Measurements from ENCODE around the gene TMEM51.
"Not testable (repeated sequence)": the region's sequence is repeated elsewhere in the genome, so short reads cannot be mapped to it uniquely, and the experiment has no call there.

Gene TMEM51

DNA sequence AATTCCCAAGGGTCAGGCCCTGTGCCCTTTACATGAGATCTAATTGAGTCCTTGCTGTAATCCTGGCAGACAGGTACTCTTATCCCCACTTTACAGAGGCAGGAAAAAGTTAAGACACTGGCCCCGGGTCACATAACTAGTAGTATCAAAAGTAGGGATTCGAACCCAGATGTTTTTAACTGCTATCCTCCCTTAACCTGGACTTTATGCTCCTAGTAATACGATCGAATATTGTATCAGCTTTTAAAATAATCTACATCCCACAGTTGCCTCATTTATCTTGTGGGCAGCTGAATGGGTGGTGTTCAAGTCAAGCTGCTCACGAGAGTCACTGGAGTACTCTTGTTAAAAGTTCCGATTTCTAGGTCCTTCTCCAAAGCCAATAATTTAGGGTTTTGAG lies 25.5 kb upstream of the TMEM51 start:
- DNase-seq (ENCODE audit: low spot score): no peak

DNA sequence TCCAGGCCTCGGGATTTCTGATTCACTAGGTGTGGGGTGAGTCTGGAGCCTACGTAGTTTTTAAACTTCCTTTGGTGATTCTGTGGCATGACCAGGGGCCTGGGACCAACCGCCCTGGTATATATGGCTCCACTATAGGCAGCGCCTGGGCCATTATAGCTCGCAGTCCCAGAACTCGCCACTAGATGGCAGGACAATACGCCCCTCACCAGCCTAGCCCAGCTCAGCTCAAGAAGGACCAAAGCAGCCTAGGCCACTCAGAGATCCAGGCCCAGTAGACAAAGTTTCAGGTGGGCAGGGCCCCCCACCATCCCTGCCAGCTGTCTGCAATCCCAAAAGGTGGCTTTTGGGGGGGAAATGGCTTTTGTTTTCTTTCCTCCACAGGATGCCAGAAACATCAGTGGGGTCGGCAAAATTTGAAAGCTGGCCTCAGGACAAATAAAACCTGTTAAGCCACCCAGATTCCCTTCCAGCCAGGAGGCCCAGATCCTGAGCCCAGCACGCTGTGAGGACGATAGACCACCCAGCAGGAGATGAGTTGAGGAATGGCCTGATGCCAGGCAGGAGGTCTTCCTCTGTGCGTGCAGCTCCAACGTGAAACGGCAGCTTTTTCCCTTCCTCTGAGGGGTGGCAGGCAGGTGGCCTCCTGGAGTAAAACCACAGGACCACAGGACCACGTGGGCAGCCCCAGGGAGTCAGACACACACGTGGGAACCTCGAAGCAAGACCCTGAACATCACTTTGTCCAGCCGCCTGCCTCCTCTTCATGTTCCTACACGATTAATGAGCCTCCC lies 24.8 kb upstream of the TMEM51 start:
- DNase-seq (ENCODE audit: low spot score): peak; percentile 90

DNA sequence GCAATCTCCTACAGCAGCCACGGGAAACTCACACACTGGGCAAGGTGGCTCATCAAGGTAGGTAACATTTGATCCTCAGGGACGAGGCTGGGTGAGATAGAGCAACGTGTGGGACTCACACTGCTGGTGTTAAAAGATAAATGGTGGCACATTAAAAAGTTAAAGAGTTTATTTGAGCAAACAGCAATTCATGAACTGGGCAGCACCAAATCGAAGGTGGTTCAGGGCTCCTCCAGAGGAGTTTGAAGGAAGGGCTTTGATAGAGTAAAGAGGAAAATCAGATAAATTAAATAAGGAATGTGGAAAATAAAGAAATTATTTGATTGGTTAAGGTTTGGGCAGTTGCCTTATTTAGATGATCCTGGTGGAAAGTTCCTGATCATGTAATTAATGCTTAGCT lies 23.6 kb upstream of the TMEM51 start:
- no peak for DNase-seq (ENCODE audit: low spot score)

DNA sequence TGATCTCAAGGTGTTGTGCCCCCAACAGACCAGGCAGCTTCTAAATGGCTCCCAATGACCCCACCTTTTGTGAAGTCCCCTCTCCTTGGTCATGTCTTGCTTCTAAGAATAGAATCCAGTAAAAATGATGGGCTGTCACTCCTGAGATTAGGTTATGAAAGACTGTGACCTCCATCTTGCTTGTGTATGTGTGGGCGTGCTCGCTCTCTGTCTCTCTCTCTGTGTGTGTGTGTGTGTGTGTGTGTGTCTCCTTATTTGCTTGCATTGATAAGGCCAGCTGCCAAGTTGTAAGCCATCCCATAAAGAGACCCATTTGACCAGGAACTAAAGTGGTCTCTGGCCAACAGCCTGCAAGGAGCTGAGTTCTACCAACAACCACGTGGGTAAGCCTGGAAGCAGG lies 22.9 kb upstream of the TMEM51 start:
- DNase-seq (ENCODE audit: low spot score): no peak

DNA sequence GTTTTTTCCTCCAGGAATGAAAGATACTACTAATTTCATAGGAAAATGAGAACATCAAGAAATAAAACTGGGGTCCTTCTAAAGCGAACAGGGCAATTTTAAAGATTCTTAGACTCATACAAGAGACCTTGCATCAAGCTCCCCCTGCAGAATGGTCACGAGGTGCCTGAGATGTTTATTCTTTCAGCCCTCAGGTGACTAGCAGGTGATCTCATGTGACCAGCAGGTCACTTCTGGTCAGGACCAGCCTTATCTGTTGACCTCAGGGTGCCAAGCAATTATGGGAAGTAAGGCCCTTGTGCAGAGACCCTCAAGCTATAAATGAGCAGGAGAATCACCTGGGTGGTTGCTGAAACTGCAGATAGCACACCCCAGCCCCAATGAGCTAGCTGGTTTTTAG lies 20.6 kb upstream of the TMEM51 start:
- no peak for DNase-seq (ENCODE audit: low spot score)

DNA sequence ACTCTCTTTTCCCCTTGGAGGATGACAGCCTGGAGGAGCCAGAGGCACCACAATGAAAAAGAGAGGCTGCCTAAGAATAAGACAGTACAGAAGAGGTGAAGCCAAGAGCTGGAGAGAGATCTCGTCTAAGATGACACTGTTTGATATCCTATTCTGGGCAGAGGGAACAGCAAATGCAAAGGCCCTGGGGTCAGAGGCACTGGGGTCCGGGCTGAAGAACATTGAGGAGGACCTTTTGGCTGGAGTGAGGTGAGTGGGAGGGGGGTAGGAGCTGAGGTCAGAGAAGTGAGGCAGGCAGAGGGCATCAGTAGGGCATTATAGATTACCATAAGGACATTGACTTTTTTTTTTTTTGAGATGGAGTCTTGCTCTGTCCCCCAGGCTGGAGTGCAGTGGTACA lies 19.3 kb upstream of the TMEM51 start:
- DNase-seq (ENCODE audit: low spot score): no peak

DNA sequence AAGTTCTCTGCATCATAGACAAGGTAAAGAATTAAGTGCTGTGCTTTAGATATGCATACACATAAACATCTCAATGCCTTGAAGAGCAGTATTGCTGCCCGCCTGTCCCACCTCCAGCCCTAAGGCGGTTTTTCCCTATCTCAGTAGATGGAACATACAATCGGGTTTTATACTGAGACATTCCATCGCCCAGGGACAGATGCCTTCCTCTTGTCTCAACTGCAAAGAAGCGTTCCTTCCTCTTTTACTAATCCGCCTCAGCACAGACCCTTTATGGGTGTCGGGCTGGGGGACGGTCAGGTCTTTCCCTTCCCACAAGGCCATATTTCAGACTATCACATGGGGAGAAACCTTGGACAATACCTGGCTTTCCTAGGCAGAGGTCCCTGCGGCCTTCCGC lies 17.9 kb upstream of the TMEM51 start:
- not testable (repeated sequence) for DNase-seq (ENCODE audit: low spot score)

DNA sequence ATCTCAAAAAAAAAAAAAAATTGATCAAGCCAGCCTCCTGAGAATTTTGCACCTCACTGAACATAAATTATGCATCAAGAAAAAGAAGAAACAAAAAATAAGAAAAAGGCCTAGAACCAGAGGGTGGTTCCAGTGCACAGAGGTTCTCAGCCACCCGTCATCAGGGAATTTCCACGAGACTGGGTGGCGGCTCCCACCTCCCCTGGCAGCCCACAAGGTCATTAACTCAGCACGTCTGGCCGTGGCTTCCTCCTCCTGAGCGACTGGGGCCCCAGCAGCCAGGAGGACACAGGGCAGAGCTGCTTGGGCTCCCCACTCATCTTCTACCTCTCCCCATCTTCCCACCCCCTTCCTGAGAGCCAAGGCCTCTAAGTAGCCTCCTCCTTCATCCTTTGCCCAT lies 15.7 kb upstream of the TMEM51 start:
- no peak for DNase-seq (ENCODE audit: low spot score)

DNA sequence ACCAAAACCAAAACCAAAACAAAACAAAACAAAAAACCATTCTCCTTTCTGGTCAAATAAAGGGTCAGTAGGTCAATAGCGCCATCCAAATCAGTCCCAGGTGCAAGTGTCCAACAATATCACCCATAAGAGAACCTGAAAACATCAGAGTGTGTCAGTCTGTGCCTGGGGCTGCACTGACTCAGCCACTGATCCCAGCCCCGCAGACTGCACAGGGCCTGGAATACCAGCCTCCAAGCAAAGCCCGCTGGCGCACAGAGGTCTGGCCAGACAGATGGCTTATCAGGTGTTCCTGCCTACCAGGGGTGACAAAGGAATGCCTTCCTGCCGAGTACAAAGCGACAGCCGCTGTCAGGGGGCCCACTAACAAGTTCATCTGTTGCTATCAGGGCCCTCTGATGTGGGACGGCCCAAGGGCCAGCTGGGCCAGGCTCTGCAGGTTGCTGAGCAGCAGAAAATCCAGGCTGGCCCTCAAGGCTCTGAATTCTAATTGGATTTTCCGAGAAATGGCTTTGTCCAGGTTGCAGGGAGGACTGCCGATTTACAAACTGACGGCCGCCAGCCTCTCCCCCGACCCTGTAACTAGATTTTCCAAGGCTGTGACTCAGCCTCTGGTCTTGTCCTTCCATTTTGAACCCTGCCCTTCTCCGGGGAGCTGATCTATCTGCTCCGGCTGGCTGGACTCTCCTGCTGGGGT lies 13.7 kb upstream of the TMEM51 start:
- DNase-seq (ENCODE audit: low spot score): no peak

DNA sequence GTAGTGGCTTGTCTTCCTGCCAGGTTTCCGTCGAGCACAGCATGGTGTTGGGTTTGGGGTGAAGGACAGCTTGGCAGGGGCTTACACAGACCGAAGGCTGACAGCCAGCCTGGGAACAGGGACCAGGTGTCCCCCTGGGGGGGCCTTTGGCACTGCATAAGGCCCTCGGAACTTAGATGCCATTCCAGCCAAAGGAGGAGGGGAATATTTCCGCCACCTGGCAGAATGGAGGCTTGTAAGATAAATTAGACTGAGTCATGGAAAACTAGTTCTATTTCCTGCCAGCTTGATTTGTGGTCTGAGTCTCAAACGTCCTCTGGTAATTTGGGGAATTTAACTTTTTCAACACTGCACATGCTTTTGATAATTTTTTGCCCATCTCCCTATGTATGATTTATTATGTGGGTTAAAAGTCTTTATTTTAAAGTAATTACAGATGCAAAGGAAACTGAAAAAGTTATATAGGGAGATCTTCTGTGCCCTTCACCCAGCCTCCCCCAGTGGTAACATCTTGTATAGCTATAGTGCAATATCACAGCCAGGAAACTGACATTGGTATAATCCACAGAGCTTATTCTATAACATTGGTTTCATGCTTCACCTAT lies 11.5 kb upstream of the TMEM51 start:
- no peak for DNase-seq (ENCODE audit: low spot score)

DNA sequence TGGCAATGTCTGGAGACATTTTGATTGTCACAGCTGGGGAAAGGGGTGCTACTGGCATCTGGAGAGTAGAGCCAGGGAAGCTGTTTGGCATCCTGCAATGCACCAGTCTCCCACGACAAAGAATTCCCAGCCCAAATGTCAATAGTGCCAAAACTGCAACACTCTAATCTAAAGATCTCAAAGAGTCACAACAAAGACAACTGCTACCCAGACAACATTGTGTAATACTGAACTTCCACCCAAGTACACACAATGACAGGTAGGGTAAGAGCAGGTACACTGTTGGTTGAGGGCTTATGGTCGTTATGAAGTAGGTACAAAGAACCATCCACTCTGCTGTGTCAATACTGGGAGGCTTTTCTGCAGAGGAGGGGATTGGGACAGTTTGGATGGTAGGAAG lies 8.2 kb upstream of the TMEM51 start:
- no peak for DNase-seq (ENCODE audit: low spot score)

DNA sequence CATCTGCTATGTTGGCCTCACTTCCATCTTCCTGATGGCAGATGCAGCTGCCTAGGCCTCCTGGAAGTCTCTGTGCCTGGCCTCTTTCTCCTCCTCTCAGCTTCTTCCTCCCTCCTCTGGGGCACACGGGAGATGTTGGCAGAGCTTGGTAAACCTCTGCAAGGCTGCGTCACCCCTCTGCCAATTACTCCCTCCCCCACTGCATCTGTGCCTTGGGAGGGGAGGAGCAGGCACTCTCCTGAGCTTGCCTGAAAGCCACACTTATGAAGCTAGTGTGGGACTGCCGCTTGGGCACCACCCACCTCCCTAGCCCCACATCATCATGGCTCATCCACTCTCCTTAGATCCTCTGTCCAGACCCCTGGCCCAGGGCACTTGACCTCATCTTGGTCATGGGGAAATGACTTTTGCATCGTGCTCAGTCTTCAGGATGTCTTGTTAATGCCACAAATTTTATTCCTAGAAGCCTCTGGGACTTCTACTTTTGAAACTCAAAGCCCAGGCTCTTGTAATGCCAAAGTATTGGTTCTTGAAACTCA lies 7.3 kb upstream of the TMEM51 start:
- DNase-seq (ENCODE audit: low spot score): no peak

DNA sequence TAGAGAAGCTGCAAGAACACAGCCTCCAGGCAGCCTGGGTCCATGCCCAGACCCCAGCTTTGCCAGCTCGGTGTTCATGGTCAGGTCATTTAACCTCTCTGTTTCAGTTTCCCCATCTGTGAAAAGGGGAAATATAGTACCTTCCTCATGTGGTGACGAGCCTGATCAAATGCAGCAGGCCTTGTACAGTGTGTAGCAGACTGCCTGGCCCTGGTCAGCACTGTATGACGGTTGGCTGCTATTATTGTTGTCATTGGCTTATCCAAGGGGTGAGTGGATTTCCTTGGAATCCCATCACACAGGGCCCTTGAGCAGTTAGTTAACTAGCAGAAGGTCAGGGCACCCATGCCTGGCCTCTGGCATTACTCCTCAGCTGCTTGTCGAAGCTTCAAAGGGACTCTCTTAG lies 6.6 kb upstream of the TMEM51 start:
- DNase-seq (ENCODE audit: low spot score): no peak

DNA sequence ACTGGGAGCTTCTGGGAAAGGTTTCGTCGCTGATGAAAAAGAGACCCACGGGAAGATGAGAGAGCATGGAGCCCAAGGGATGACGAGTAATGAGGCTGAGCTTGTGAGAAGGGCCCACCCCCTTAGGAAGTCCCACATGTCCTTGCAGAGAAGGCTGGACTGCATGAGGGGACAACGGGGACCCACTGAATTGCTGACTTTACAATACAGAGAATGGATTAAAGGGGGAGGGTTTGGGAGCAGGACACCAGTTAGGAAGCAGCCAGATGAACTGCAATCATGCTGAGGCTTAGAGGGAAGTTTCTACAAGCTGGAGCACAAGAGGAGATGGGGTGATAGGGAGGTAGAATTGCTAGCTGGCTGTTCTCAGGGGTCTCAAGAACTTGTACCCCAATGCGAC lies 5.5 kb upstream of the TMEM51 start:
- DNase-seq (ENCODE audit: low spot score): no peak

DNA sequence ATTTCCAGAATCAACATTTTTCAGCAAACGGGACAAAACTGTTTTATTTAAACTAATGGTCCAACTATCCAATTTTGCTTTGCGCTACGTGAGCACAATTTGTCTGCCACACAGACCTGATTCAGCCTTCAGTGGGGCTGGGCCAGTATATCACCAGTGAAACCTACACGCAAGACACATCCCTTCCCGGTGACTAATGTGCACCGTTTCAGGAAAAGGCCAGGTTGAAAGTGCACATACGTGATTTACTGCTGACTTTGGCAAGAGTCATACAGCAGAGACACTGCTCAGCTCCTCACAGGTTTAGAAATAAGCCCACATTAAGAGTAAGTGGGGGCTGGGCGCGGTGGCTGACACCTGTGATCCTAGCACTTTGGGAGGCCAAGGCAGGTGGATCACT lies 5.1 kb upstream of the TMEM51 start:
- DNase-seq (ENCODE audit: low spot score): no peak

DNA sequence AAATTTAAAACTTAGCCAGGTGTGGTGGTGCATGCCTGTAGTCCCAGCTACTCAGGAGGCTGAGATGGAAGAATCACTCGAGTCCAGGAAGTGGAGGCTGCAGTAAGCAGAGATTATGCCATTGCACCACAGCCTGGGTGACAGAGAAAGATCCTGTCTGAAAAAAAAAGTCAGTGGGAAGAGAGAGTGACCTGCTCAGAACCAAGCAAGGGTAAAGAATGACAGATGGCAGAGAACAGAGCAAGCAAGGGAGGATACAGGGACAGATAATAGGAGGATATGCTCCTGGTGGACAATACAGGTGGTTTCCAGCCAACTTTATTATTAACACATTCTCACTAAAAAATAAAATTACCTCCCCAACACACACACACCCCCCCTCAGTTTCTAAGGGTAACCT lies 4.6 kb upstream of the TMEM51 start:
- DNase-seq (ENCODE audit: low spot score): no peak

DNA sequence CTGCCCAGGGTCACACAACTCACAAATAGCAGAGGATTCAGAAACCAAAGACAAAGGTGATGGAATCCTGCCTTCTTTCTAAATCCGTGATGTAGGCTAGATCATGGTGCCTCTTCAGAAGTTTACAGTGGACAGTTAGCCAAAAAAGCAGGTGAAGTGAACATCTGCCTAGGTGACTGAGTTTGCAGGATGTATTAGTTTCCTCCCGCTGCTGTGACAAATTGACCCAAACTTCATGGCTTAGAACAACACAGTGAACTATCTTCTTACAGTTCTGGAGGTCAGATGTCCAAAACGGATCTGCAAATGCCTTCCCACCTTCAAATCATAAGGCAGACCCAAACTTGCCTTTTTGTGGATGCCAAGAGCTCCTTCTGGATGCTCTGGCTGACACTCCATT lies 3.2 kb upstream of the TMEM51 start:
- DNase-seq (ENCODE audit: low spot score): no peak

DNA sequence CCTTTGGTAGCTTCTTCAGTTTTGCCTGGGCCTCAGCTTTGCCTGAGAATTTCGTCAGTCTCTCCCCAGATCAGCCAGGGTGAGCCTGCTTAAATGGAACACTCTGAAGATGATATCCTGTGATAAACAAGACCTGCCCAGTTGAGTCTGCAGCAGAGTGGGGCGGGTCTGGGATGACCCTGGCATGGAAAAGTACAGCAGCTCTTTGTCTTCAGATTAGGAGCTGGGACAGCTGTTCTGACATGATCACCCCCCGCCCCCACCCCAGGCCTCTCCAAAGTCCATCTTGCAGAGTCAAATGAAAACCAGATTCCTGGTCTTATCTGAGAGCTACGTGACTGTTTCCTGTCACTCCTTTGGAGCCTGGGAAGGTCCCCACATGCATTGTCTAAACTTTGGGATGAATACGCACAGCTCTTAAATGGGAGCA lies 2.2 kb upstream of the TMEM51 start:
- DNase-seq (ENCODE audit: low spot score): no peak

DNA sequence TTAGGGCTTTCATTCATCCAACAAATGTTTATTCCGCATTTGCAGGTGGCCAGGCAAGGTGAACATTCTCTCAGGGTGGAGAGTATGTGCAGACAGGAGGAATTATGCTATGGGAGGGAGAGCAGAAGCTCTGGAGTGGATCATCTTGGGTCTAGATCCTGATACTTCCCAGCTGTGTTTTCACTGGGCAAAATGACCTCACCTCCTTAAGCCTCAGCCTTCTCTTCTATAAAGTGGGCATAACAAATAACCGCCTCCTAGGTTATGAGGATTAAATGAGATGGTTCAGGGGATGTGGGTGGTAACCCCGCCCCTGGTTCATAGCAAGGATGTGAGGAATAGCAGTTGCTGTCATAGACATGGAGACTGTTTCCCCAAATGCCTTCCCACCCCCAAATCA lies 1.7 kb upstream of the TMEM51 start:
- no peak for DNase-seq (ENCODE audit: low spot score)

DNA sequence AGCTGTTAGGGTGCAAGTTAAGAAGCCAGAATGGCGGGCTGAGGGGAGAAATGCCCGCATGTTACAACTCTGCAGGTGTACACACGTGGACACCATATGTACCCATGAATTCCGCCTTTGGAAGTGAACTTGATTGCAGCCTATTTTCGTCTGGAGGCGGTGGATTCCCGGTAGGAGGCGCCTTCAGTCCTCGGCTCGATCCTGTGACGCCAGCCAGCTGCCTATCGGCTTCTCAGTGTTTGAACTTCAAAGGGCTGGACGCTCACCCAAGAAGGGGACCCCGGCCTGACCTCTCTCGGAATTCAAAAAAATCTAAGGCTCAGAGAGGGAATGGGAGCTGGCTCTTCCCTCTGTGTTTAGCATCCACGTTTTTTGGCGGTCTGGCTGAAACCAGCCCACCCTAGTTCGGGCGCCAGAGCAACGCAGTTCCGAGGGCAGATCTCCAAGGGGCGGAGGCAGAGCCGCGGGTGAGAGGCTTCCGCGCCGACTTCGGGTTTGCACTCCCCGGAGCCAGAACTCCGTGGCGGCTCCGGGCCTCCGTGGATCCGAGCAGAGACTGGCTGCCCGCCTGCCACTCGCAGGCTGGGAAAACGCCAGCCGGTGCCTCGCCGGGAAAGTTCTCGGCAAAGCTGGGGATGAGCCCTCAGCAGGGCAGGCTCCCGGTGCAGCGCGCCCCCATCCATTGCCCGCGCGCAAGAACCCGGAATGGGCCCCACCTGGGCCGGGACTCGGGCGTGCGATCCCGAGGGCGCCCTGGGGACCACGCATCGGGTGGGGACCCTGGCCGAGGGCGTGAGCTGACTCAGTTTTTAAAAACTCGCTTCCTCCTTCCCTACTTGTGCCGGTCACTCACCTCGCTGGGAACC lies 996 bp upstream of the TMEM51 start:
- peak; percentile 93 for DNase-seq (ENCODE audit: low spot score)

DNA sequence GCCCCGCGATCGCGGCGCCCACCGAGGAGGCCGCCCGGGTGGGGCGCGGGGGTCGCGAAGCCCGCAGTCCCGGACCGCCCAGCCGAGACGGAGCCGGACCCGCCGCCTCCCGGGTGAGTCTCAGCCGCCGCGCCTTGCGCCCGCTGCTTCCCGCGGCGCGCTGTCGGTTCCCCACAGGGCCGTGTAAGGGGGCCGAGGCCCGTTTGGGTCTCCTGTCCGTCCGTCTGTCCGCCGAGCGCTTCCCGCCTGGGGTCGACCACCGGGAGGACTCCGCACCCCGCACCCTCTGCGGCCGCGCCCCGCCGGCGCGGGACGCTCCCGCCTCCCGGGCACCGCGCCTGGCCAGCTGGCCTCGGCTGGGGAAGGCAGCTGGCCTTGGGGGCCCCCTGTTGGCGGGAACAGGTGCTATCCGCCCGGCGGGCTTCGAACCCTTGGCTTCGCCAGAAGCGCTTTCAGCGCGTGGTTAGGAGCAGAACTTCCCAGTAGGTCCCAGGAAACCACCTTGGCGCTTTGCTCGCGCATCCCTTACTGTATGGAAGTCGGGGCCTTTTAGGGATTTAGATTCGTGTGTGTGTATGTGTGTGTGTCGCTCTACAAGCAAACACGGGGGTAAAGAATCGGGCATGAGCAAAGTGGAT lies 414 bp downstream of the TMEM51 start:
- DNase-seq (ENCODE audit: low spot score): peak; percentile 85
